HG02763 (cell line): ENCODE measurements around the gene PGBD1.
"Not testable (repeated sequence)": the region's sequence is repeated elsewhere in the genome, so short reads cannot be mapped to it uniquely, and the experiment has no call there.

Experiments
- ATAC-seq: cut with Tn5 transposase; IDR thresholded peaks from one replicate; pipeline ENCODE4 v1.9.1; 2021; ENCODE audit warnings: mild to moderate bottlenecking, moderate library complexity; ENCODE audit not compliant: unreplicated experiment

PGBD1 gene

DNA sequence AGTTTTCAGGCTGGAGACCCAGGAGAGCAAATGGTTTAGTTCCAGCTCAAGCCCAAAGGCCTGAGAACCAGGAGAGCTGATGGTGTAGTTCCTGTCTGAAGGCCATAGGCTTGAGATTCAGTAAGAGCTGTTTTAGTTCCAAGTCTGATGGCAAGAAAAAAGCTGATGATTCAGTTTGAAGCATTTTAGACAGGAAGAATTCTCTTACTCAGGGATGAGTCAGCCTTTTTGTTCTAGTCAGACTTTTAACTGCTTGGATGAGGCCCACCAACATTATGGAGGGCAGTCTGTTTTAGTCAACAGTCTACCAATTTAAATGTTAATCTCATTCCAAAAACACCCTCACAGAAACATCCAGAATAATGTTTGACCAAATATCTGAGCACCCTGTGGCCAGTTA, 11.9 kb upstream of the PGBD1 start:
- ATAC-seq: no peak

DNA sequence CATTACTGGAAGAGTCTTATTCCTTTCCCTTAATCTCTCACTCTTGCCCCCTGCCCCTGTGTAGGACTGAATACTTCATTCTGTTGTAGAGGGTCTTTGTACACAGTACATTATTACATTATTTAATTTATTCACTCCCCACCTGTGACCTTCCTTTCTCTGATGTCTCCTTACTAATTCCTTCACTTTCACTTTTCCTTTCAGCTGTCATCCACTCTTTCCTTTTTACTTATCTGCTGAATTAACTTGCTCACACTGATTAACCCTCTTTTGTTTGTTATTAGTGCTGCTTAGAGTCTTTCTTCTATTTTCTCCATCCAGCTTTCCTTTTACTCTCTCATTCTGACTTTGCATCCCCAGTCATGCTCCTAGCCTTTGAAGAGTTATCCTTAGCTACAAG, 6.5 kb upstream of the PGBD1 start:
- ATAC-seq: no peak

DNA sequence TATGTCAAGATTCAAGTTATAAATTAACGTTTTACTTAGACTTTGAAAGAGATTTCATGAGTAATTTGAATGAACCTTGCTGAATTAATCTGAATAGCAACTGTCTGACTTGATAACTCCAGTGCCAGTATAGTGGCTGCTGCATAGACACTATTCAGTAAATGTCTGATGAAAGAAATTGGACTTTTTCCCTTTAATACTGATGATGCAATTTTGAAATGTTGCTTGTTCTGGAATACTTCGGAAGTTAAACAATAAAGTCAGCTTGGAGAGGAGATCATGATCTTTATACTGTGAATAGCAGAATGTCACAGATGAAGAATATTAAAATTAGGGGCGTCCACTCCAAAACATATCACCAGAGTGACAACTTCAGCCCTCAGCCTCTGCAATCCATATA, 3.6 kb upstream of the PGBD1 start:
- ATAC-seq: no peak

DNA sequence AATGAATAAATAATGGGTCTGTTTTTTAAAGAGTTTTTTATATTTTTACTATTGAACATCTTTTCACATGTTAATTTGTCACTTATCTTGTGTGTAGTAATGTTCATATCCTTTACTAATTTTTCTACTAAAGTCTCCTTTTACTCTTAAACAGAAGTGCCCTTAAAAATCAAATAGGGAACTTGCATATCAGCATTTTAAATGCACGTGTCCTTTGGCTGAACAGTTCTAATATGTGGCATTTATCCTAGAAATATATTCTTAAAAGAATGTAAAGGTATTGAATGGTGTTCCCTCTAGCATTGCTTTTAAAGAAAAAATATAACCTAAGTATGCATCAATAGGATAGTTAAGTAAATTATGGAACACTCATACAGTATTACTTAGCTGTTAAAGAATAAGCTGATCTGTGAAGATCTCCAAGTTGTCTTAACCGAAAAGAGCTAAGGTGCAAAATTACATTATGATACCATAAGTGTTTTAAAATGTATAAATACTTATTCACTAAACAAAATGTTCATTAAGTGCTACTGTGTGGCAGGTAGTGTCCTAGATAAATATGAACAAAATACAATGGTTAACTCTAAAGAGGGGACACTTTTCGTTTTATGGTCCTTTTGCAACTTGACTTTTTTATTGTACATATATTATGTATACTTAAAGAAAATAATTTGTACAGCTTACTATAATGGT, 631 bp upstream of the PGBD1 start:
- no peak for ATAC-seq

DNA sequence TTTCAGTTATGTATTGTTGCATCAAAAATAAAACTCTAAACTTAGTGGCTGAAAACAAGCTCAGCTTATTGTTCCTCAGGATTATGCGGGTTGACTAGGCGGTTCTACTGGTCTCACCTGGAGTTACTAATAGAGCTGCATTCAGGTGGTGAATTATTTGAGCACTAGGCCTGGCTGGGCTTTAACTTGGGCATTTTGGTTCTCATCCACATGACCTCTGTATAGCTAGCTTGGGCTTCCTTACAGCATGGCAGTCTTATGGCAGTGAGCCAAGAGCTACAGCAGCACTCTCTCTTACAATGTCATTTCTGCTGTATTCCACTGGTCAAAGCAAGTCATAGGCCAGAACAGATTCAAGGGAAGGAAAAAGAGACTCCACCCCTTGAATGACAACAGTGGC, 1.6 kb downstream of the PGBD1 start:
- ATAC-seq: no peak

DNA sequence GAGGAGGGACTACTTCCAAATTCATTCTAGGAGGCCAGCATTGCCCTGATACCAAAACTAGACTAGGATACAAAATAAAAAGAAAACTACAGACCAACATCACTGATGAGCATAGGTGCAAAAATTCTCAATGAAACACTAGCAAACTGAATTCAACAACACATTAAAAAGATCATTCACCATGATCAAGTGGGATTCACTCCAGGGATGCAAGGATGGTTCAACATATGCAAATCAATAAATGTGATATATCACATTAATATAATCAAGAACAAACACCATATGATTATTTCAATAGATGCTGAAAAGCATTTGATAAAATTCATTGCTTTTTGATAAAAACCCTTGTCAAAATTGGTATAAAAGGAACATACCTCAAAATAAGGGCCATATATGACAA, 10.2 kb downstream of the PGBD1 start:
- ATAC-seq: no peak

DNA sequence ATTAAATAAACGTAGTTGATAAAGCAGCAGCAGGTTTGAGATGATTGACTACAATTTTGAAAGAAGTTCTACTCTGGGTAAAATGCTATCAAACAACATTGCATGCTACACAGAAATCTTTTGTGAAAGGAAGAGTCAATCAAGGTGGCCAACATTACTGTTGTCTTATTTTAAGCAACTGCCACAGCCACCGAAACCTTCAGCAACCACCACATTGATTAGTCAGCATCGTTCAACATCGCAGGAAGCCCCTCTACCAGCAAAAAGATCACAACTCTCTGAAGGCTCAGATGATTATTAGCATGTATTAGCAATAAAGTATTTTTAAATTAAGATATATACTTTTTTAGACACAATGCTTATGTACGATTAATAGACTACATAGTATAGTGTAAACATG, 14.0 kb downstream of the PGBD1 start:
- ATAC-seq: no peak

DNA sequence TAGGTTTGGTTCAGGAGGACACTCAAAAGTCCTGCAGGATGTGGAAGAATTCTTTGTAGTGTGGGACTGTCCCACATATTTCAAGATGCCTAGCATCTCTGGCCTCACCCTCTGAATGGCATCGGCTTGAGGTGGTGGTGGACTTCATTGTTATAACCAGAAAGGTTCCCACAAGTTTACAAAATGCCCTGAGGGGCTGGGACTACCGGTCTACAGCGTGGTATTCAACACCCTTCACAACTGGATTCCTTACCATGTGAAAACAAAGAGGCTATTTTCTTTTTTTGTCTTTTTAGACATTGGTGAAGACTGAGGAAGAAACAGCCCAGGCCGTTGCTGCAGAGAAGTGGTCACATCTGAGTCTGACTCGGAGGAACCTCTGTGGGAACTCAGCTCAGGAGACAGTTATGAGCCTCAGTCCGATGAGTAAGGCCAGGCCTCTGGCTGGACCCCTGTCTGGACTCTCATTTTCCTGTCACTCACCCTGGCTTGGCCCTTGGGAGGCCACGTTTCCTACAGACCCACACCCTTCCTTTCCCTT, 15.2 kb downstream of the PGBD1 start:
- no peak for ATAC-seq

DNA sequence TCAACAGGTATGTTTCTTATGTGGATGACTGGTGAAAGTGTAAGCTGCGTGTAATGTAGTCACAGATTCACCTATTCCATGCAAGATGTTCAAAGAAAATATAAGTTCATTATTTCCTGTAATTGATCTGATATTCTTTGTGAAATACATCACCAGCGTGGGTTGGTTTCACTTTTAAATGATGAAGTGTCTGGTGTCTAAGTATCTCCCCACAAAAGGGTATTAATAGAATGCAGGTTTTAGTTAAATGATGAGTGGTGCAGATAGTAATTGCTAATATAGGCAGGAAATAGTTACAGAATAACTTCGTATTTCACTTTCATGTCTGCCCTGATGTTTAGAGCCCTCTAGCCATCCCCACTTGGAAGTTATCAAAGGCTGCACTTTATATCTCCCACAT, 22.2 kb downstream of the PGBD1 start:
- peak; percentile 66 for ATAC-seq

DNA sequence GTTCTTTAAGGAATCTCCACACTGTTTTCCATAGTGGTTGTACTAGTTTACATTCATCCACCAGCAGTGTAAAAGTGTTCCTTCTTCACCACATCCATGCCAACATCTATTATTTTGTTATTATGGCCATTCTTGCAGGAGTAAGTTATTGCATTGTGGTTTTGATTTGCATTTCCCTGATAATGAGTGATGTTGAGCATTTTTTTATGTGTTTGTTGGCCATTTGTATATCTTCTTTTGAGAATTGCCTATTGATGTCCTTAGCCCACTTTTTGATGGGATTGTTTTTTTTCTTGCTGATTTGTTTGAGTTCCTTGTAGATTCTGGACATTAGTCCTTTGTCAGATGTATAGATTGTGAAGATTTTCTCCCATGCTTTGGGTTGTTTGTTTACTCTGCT, 25.0 kb downstream of the PGBD1 start:
- not testable (repeated sequence) for ATAC-seq

DNA sequence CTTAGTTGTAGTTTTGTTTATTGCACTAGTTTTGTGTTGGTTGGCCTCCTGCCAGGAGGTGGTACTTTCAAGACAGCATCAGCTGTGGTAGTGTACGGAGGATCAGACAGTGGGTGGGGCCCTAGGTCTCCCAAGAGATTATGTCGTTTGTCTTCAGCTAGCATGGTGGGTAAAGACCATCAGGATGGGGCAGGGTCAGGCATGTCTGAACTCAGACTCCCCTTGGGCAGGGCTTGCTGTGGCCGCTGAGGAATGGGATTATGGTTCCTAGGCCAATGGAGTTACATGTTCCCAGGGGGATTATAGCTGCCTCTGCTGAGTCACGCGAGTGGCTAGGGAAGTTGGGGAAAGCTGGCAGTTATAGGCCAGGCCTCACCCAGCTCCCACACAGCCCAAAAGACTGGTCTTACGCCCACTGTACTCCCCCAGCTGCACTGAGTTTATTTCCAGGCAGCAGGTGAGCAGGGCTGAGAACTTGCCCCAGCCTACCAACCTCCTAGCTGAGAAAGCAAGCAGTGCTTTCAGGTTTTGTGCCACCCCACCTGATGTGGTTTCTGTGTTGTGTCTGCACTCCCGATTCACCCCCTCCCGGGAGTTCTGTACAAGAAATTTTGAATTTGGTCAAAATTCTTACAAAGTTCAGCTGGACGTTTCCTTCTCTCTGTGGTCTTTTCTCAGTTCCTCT, 29.9 kb downstream of the PGBD1 start:
- no peak for ATAC-seq

DNA sequence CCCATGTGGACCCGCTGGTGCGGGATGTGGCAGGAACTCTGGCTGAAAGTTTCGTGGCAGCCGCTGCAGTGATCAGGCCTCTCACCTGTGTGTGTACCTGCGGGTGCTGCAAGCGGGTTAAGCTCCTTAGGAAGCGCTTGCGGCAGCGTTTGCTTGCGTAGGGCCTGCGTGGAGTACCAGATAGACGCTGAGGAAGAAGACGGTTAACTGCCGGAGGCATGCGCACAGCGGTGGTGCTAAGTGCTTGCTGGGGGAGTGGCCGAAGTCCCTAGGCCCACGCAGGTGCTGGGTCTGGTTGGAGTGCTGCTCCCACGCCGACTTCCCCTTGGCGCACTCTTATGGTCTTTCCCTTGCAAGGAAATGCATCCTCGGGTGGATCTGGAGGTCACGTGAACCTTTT, 31.6 kb downstream of the PGBD1 start:
- ATAC-seq: no peak

DNA sequence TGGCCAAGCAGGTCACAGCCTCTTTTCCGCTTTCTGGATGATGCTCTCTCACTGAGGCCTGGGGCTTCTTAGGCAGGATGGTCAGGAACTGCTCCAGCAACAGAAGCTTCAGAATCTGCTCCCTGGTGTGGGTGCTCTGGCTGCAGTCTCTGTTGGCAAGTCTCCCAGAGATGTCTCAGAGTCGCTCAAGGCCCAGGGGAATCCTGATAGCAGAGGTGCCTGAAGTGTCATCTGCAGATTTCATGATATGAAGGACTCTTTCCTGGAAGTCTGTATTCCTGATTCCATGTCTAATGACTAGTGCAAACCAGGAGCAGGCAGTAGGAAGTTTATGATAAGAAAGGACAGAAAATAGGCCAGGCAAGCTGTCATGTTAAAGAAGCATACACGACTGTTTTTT, 34.3 kb downstream of the PGBD1 start:
- no peak for ATAC-seq

DNA sequence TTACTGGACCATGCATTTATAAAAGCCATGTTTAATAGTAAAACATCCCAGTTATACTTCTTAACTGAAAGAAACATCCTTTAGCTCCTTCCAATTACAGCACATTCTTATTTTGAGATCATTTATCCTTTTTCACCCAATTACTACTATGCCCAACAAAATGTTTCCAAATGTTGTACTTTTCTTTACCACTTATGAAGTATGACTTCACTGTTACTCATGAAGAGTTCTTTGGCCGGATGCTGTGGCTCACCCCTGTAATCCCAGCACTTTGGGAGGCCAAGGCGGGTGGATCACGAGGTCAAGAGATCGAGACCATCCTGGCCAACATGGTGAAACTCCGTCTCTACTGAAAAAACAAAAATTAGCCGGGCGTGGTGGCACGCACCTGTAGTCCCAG, 36.5 kb downstream of the PGBD1 start:
- not testable (repeated sequence) for ATAC-seq

DNA sequence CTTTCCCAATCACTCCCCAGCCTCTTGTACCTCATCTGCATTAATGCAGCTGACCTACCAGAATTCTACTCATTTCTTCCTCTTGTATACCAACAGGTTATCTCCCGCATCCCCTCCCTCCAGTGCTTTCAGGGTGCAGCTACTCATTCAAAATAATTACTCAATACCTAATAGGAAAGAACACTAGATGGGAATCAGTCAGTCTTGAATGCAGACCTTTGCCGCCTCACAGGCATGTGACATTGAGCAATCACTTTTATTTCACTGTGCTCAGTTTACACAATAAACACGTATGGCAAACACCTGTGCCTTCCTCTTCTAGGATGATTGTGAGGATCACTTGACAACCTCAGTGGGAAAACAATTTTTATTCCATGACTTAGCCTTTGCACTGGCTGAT, 41.3 kb downstream of the PGBD1 start:
- no peak for ATAC-seq

DNA sequence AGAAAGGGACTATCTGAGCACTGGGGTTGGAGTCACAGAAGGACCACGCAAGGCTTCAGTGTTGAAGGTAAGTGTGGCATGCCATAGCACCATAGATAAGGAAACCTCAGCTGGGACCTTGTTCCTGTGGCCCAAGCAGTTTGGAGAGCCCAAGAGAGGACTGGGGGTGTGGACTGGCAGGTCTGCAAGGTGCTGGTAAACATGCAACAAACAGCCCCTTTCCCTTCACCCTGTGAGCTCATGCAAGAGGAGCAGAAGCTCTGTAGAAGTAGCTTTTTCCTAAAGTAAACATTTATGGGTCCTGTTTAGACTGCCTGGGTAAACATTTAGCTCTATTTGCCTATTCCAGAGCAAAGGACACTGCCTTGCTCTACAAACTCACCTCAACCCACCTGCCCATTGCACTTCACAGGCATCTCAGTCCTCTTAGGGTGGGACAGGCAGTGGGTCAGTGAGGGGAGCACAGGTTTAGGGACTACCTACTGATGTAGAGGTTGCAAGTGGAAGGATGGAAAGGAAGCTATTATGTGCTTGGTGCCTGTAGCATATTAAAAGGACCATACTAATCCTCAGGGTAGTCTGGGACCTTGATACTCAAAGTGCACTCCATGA, 42.5 kb downstream of the PGBD1 start:
- no peak for ATAC-seq

DNA sequence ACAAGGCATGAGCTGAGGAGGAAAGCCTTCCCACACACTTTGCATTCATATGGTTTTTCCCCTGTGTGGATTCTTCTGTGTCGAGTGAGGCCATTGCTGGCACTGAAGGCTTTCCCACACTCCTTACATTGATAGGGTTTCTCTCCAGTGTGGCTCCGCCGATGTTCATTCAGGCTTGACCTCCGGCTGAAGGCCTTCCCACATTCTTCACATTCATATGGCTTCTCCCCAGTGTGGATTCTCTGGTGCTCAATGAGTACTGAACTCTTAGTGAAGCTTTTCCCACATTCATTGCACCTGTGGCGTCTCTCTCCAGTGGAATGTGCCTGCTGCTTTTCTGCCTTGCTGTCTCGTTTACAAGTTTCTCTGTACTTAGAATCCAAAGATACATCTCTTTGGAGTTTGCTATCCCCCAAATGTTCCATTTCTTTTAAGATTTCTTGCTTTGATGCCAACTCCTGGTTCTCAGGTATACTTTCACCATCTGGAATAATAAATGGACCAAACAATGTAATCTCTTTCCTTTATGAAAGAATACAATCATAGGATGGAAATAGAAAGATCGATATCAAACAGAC, 45.1 kb downstream of the PGBD1 start:
- no peak for ATAC-seq

DNA sequence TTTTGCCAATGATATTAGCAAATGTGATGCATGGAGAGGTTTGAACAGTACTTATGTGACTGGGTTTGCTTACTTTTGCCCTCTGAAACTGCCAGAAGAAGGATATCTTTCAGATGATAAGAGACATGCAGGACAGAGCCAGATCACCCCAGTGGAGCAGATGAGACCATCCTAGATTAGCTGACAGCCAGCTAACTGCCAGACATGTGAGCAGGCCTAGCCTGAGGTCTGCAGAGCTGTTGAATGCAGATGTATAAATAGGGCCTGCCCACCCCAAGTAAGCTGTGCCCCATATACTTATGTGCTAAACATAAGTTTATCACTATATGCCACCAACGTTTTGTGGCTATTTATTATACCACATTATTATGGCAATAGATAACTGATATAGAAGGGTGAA, 48.7 kb downstream of the PGBD1 start:
- no peak for ATAC-seq

DNA sequence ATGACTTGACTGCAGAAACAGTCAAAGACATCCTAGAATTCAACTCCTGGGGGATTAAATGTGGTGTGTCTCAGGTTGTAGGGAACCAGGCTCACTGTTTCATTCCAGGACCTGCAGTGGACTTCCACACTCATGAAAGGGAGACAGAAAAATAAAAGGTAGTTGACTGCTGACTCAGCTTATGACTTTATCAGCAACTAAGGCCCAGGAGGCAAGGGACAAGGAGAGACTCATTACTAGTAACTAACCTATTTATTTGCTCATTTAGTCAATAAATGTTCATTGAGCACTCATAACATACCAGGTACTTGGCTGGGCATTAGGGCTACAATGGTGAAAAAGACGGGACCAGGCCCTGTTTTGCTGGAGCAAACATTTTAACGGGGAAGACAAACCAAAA, 51.7 kb downstream of the PGBD1 start:
- ATAC-seq: no peak

DNA sequence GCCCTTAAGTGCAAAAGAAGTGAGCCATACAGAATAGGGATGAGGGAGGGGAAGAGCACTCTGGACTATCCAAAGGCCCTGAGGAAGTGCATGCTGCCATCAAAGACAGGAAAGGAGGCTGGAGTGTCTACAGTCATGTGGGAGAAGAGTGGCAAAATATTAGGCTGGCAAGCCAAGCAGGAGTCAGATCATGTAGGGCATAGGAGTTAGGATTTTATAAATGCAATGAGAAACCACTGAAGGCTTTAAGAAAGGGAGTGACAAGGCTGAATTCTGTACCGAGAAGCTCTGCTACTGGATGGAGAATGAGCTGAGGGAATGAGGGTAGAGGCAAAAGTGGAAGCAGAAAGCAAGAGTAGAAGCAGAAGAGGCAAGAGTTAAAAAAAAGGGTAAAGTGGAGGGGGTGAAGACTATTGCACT, 52.2 kb downstream of the PGBD1 start:
- no peak for ATAC-seq

DNA sequence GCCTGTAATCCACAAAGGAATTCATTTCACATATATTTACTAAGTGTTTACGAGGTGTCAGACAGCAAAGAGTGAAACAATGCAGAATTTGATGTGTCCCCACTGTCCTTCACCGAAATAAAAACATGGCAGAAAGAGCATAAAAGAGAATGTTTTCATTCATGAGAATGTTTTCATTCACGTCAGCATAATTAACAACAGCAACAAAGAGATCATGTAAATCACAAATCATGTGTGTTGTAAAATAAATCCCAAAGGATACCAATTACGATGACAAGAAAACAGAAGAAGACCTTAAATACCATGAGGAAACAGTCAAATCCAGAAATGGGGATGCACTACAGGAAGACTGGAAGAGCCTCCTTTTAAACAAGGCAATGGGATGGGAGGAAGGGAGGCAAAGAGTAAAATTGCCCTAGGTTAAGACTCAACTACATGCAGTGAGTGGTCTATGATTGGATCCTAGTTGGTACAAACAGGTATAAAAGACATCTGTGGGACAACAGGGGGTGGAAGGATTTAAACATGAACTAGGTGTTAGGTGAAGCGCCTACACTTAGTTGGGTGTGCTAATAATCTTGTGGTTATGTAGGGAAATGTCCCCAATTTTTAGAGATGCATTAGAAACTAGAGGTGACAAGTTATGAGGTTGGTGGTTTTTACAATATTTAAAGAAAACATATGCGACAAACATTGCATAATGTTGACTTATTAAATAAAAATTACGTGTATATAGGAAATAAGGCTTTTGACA, 53.1 kb downstream of the PGBD1 start:
- no peak for ATAC-seq
